Amygdala (tissue), 56 donors: ENCODE data around the gene PTCHD1.
A peak's percentile ranks its signal among the peaks of the same experiment; 100 is the strongest.

ENCODE experiments used
- DNase-seq, 56 donors: peaks; one replicate each; lab custom pipeline; 2025; lab: John Stamatoyannopoulos, UW

Gene PTCHD1

DNA sequence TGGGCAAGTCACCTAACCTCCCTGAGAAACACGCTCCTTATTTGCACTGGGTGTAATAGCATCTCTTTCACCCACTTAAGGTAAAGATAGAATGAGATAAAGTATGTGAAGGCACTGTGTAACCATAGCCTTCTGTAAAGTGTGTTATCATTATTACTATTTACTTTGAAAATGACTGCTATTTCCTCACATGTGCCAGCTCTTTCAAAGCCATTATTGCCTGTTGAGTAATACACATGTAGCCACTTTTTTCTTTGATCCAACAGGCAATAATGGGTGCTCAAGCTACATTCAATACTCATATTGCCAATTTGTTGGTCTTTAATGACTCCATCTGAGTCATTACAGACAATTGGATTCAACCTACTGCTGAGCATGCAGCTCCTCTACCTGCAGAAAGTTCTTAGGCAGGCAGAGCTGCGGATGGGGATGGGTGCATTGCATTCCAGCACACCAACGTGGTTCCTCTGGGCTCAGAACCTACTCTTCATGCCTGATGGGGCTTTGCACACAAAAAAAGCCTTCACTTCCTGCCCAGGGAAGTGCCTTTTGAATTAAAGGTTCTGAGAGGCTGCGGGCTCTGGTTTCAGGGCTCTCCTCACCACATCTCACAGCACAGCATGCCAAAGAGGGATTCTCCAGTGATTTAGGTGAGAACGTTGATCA is 9.7 kb downstream of the PTCHD1 start:
- DNase-seq = no peak

- no peak for DNase-seq
These were observed 10.2 kb downstream of the PTCHD1 start for GRCh38 chrX:23344904-23345271.

GRCh38 chrX:23356189-23356588 is 21.5 kb downstream of the PTCHD1 start:
- no peak for DNase-seq

- DNase-seq = peak in 2 of 56 donors; percentile 6 to 30
These were observed 29.8 kb downstream of the PTCHD1 start for GRCh38 chrX:23364416-23364815.

DNA sequence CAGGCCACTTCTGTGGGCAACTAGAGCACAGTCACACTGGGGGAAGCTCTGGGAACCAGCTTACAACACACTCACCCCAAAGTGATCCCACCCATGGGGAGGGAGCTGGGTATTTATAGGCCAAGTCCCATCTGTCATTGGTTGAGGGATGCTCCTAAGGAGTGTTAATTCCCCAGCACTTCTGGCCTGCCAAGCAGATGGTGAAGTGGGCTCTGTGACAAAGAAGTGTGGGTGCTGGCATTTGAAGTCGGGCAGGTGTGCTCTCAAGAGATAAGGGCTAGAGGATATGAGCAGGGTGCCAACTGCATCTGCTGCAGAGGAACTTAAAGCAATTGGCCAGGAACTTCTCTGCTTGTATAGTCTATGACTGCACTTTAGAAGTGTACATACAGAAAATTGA is 30.9 kb downstream of the PTCHD1 start:
- no peak for DNase-seq

DNA sequence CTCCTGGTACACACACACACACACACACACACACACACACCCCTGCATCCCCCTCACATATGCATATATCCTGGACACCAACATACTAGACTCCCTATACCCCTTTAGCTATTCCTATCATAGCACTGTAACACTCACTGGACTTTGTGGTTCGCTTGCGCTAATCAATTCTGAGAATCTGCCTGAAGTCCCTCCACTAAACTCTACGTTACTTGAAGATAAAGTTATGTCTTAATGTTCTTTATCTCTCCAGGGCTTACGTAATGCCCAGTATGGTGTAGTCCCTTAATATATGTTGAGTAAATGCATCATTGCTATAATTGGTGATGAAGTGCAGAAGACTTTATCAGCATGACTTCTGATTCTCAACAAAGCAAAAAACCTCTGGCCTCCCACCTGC is 32.3 kb downstream of the PTCHD1 start:
- DNase-seq = no peak

DNA sequence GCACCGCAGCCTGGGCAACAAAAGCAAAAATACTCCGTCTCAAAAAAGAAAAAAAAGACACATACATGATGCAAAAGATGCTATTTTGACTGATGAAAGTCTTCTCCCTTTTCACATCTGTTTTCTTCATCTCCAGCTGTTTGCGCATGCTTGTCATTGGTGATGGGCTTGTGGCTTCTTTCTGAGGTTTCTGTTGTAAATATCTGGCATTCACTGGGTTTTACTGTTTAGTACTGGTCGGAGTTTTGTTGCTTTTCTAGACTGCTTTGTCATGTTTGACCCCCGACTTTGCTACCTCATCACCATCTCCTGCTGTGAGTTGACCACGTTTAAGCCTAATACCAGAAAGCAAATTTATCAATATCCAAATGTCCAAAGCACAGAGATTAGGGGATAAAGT is 34.4 kb downstream of the PTCHD1 start:
- DNase-seq = no peak

DNA sequence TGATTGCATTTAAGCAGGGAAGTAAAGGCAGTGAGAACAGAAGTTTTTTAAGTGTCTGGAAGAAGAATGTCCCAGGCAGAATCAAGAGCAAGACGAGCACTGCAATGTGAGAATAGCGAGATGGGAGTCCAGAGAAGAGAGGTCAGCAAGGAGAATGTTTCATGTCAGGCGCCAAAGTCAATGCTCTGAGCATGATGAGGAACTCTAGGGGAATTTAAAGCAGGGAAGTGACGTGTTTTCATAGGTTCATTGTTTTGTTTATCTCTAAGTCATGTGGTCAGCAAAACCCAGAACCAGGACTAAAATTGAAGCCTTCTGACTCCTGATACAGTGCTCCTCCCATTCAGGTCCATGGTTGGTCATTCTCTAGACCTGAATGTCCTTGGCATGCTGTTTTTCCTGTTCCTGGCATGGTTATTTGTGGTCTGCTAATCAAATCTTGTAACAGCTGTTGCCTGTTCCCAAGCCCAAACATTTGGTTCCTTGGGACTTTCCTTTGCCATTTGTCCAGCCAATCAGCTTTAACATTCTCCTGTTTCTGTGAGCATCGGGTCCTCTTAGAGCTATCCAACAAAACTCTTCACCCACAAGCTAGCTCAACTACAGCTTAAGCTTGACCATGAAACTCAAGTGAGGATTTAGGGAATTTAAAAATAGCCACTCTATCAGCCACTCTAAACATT is 37.7 kb downstream of the PTCHD1 start:
- DNase-seq = no peak

DNA sequence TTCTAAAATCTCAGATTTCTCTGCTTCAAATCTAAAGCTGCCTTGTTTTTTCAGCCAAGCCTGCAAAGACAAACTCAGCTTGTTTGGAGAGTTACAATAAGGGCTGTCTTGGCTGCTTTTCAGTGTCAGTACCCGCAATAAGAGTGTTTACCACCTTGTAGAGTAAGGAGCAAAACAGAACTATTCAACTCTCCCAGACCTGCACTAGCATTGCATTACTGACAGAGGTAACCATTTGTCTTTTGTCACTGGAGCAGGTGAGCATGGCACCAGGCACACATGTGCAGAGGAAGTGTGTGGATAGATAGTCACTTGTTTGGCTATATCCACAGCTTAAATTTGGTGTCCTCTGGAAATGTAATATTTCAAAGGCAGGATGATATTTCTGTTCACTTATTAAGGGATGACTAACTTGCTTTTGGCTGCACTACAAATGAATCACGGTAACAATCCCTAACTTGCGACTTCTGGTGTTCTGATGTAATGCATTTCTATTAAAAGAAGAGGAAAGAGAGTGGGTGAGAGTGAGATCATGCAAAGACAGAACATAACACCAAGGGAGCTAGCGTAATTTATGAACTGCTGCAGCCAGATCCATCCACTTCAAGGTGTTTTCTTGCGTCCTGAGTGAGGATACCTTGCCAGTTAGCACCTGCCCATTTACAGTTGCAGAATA is 38.6 kb downstream of the PTCHD1 start:
- DNase-seq = peak in 2 of 56 donors; percentile 3 to 5

DNA sequence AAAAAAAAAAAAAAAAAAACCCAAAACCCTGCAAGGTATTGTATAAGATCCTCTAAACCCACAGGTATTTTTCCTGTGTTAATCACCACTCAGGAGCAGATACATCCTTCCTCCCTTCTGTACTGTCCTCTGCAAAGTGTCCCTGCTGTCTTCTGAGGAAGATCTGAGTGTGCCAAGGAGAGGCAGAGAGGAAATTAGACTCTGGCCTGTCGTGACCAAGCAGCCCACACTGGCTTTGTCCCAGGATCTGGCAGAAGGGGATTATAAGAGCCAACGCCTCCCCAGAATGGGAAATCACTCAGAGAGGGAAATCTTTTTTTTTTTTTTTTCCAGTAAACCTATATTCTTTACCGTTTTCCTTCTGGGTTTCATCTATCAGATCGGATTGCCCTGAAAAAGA is 39.6 kb downstream of the PTCHD1 start:
- DNase-seq = no peak

DNA sequence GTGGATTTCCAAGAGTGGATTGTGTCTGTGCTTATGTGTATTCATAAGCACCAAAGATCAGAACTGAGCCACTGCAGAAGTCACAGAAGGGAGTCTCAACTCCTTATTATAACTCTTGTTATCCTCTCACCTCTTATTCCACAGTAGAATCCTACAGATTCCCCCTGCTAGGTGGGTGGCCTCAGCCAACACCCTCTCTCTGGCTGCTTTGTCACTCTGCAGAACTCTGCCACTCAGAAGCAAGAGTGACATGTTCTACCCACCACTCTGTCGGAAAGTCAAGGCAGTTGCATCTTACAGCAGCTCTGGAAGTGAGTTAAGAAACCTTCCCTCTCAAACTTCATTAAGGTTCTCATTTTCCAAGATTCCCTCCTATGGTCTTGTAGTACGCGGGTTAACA is 41.9 kb downstream of the PTCHD1 start:
- no peak for DNase-seq

GRCh38 chrX:23380581-23380980 is 45.9 kb downstream of the PTCHD1 start:
- no peak for DNase-seq

DNA sequence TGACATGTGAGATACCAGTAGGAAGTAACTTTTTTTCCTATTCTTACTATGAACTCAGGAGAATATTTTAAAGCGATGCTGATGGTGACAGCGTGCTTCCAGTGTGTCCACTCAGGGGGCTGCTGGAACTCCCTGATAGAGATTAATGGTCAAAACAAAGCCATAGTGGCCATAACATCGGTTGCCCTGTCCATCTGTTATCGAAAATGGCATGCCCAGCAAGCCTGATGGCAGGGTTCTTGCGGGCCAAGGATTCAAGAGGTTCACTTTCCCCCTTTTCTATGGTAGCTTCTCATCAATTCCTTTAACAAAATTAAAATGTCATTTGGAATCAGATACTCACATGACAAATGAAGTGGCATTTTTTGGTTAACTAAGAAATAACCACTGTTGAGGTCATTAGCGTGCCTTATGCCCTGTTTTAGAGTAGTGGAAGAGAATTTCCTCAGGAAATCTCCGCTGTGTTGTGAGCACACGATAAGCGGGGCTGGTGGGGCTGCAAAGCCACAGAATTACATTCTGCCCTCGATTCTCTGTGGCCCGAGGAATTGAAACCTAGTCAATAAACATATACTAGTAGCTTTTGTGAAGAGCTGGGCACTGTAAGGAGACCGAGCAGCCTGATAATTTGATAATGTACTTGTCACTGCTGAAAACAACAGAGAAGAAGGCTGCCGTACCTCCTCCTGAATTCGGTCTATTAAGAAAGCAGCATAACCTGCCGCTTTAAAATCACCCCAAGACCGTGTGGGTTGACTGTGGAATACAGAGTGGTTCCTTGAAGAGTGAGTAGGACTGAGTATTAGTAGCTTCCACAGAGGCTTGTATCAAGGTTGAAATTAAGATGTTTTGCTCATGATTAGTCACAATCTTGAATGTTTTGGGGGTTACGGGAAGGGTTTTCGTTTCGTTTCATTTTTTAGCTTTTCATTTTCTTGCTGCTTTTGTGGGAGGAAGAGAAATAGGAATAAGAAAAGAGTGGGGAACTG is 46.7 kb downstream of the PTCHD1 start:
- no peak for DNase-seq

DNA sequence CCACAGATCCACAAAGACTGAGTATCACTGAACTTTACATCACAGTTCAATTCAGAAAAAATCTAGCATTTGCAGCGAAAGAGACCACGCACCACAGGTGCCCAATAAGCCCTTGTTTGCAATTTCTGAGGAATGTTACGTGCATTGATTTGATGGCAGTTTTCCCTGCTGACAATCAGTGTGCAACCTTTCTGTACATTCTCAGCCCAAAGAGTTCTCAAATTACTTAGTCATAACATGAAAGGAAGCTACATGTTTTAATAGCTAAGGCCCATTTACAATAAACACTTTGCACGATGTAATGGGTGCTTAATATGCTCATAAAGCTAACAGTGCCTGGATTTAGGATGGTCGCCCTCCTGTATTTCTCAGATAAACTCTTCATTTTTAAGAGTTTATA is 47.9 kb downstream of the PTCHD1 start:
- DNase-seq = no peak

DNA sequence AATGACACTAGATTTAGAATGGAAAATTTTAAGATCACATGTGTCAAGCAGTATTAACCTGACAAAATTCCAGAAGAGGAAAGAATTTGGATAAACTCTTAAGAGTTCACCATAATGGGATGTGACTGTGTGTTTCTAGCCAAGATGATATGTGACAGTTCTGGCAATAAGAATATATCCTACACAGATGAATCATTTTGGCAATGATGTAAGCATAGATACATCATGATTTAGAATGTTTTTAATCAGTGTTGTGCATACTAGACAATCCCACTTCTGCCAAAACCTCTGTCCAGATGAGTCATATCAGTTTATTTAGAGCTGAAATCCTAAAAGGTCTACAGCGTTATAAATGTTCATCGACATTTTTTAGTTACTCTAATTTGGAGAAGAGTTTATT is 48.8 kb downstream of the PTCHD1 start:
- DNase-seq = no peak

DNA sequence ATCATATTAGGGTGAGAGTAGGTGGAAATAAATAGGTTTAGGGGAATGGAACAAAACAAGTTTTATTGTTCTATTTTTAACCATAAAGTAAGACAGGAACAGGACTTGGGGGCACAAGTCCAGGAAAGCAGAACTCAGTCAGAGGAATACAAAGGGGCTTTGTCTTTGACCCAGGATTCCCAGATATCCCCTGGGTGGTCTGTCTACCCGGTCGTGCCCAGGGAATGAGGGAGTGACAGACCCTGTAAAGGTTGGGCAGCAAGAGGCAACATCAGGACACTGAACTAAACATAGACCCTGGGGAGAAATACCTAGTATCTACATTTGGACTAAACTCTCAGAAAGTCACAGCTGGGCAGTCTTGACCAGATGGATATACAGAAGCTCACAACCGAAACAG is 50.6 kb downstream of the PTCHD1 start:
- DNase-seq = no peak

- no peak for DNase-seq
These were observed 51.6 kb downstream of the PTCHD1 start for GRCh38 chrX:23386260-23386659.

DNA sequence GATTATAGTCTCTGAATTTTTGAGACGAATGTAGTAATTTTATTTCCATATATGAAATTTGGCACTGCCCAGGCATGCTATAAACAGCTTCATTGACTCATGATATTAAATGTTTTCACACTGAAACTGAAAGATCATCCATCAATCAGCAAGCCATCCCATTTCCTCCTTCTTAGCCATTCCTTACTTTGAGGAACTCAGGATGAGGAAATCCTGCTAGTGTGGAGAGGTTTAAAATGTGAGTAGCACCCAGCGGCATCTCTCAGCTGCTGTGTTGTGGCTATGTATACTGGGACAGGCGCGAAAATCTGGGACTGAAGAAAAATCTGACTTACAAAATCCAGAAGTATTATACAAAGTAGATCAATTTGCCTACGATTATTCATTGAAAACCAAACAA is 52.1 kb downstream of the PTCHD1 start:
- no peak for DNase-seq

- DNase-seq = no peak
These were observed 53.0 kb downstream of the PTCHD1 start for GRCh38 chrX:23387550-23388184.

DNA sequence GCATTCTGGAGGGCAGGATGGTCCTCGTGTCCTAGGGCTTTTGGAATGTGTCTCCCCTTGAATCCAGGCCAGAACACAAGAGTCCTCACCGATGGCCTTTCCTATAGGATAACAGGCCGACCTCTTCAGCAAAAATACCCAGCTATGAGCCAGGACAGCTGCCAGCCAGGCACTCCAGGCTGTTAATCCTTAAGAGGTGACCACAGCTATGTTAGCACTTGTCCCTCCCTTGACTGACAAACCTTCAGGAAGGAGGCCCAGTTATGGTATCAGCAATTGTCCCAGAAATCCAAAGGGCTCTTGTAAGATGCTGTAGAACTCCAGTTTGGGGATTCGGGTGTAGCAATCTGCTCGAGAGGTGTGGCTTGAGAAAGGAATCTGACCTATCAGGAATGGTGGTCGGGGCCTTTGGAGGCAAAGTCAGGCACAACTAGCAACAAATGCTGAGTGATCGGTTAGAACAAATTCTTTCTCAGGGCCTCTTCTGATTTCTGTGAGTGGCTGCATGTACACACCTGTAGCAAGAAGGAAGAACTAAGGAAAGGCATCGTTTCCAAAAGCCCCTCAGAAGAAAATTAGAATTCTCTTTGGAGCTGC is 54.6 kb downstream of the PTCHD1 start:
- no peak for DNase-seq
